ENCODE results near the gene NAALADL2.
"Not testable (repeated sequence)": the region's sequence is repeated elsewhere in the genome, so short reads cannot be mapped to it uniquely, and the experiment has no call there.

NAALADL2 gene

DNA sequence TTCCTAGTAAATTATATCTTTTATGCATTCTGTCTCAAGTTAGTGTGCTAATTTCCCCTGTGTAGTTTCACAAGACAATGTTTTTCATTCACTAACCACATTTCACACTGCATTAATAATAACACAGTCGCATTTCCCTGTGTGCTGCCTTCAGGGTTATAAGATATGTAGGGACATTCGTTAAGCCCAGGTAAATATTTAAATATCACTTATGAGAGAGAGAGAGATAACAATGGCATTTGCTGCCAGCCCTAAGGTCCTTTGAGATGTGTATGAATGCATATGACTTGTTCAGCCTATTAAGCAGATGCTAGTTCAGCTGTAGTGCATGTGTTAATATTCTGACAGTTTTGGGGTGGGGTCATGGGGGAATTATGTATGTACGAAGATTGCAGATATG lies 876.7 kb downstream of the NAALADL2 start:
- no peak for DNase-seq

DNA sequence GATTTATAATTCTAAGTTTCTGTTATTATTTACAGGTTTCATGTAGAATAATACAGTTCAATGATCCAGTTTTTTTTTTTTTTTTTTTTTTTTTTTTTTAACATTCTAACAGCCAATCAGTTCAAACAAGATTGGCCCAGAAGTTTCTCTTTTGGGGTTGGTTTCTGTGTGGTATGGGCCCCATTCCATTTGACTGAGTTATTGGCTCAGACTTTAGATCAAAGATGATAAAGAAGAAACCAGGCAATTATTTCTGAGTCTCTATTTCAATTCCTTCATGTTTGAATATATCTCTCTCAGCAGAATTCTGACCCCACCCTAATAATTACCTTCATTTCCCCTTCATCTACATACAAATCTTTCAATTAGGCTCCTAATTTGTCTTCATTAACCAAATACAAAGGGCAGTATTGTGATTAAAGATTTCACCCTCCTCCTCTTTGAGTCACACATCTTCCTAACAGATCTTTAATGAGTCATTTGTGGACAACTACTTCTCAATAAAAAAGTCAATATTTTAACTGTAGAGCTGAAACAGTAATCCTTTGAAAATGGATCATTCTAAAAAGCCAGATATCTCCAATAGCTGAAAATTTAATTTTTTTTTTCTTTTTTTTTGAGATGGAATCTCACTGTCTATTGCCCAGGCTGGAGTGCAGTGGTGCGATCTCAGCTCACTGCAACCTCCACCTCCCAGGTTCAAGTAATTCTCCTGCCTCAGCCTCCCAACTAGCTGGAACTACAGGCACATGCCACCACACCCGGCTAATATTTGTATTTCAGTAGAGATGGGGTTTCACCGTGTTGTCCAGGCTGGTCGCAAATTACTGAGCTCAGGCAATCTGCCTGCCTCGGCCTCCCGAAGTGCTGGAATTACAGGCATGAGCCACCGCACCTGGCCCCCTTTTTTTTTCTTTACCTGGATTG lies 878.8 kb downstream of the NAALADL2 start:
- no peak for DNase-seq

DNA sequence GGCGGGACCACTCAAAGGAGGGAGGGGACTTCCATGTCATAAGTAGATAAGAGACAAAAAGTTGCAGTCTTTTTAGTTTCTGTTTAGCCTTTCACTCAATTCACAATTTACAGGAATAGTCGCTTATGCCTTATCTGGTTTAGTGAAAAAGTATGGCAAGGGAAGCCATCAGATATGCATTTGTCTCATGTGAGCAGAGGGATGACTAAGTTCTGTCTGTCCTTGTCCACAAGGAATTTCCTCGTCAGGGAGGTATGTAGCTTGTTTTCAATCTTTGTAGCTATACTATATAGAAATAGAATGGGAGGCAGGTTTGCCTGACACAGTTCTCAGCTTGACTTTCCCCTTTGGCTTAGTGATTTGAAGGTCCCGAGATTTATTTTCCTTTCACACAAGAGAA lies 882.8 kb downstream of the NAALADL2 start:
- DNase-seq = no peak

DNA sequence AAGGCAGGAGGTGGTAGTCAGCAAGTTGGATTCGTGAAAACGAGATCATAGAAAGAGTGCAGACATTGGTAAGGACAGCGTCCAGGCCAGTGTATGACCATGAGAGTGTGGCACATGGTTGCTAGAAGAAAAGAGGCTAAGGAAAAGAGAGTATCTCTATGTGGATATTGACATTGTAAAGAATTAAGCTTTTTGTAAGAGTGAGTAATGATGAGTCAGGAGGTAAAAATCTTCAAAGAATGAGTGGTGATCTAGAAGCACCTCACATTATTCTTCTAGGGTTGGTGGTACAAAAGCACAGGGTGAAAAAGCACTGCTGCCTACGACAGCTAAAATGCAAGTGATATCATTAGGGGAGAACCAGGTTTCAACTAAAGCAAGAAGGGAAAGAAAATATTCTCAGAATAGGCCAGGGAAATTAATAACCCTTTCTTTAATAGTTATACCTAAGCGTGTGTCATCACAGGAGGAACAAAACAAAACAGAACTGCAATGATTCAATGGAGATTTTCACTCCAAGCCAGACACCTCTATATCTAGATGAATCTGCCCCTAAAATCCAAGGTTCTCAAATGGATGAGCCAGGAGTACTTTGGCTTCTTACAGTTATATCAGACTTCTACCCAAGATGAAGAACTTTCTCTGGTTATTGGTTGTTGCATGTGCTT lies 884.7 kb downstream of the NAALADL2 start:
- no peak for DNase-seq

DNA sequence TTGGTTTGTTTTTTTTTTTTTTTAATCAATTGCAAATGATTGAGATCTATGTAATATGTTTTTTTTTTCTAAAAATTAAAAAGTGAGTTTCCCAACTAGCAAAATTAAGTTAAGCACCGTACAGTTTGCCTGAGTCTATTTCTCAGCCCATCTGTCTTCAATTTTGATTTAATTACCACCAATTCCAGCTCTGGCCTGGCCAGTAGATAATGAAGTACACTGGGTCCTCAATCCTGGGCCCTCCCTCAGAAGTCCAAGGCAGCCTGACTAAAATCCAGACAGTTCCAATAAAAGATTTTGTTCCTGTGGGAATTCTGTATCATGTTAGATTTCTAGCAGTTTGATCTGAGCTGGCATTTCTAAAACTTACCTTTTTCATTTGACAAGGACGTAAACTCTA lies 887.2 kb downstream of the NAALADL2 start:
- DNase-seq = no peak

DNA sequence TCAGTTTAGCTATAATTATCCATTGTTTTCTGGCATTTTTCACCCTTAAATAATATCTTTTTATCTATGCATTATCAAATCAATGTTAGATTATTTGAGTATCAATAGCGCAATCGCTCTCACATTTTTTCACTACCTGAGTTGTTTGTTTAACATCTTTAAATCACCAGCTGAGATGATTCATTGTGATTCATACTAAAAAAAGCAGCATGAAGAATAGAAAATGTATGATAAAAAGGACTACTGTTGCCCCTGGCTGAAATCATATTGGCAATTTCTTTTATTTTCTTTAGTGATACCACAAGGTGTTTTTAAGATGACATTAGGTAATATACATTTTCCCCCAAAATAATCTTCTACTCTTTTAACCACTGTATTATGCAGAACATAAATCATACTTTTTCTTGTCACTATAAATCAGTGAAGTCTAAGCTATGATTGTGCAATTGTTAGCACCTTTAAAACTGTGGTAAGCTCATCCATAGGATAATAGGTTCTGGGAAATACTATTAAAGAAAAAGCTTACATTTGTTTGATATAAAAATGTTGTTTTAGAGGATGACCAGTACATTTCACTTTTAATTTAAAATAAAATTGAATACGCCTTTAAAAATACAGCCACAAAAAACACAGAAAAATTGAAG lies 889.1 kb downstream of the NAALADL2 start:
- DNase-seq = no peak

DNA sequence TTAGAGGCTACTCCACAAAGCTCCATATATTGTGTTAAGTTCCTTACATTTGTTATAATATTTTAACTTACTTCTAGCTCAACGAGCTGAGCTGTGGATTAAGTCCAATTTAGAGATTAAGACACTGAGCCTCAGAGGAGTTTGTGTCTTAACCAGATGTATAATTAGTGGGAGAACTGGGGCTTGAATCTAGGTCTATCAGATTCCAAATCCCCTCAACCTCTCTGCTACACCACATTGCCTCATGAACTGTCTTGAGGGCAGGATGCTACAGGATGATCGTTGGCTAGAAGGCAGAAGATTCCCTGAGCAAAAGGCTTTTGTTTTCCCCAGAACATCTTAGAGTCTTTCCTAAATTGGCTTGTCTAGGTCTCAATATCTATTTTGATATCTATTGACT lies 890.8 kb downstream of the NAALADL2 start:
- no peak for DNase-seq

DNA sequence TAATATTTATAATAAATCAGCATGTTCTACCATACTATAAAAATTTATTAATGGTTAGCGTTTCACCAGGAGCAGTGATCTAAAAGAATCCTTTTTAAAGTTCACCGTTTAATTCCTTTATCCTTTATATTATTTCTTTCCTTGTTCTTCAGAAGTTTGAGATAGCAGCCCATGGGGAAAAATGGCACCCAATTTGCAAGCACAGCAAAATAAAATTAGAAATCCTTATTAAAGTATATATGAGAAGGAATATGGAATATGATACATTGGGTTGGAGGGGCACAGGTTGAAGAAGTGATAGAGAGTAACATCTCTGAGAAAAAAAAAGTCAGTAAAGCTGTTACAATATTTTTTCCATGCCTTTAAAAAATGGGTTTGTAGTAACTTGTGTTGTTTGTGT lies 892.0 kb downstream of the NAALADL2 start:
- DNase-seq = no peak

DNA sequence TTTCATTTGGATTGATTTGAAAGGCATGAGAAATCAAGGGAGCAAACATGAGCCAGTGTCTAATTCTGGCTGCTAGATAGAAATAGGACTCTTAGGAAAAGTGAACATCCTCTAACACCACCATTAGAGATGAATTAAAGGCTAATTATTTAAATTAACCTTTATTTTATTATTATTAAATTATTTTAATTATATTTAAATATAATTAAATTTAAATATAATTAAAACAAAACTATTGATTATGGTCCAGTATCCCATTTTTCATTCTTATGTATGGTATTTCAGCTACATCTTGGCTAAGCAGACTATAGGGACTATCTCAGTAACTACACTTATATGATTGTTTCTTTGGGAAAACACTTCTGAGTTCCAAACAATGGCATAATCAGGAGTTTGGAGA lies 904.8 kb downstream of the NAALADL2 start:
- DNase-seq = no peak

DNA sequence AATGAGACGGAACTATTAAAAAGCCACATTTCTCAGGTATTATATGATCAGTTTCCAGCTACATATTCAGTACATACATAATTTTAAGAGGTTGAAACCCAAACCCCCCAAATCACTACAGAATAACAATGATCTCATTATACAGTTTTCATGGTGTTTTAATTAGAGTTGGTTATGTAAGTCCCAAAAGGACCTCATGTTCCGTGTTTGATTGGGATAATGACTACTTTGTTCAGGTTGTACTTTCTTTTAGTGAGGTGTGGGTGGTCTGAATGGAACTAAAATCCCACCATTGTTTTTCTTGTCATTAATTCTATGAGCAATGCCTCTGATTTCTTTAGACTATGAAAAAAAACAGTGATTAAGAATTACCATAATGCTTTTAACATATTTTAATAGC lies 905.6 kb downstream of the NAALADL2 start:
- no peak for DNase-seq

DNA sequence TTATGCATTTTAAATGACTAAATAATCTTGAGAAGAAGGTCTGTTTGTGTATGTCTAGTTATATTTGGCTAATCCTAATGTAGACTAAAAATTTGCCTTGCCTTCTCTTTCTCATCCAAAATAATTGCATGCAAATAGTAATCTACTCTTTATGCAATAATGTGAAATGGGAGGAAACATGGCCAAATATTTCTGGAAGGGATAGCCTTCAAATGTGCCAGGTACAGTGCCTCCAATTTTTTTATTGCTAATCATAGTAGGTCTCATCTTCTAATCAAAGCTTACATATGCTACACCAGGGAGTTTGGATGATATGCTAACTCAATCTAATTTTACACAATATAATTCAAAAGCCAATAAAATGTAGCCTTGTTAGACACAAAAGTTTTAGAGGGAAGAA lies 911.3 kb downstream of the NAALADL2 start:
- no peak for DNase-seq

DNA sequence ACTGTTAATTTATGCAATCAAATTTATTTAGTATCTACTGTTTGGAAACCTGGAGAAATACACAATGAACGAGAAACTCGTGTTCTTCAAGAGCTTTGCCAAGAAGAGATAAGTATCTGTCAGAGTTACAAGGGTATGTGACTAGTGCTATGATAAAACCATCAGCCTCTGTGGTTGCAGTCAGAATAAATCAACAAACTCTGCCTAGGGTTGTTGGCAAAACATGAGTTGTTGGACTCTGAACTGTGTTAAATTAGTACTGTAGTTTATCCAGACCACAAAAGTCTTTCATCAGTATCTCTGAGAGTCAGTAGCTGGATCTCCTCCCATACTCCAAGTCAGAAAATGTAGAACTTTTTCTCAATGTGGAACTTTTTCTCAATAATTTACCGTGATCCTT lies 918.4 kb downstream of the NAALADL2 start:
- no peak for DNase-seq

DNA sequence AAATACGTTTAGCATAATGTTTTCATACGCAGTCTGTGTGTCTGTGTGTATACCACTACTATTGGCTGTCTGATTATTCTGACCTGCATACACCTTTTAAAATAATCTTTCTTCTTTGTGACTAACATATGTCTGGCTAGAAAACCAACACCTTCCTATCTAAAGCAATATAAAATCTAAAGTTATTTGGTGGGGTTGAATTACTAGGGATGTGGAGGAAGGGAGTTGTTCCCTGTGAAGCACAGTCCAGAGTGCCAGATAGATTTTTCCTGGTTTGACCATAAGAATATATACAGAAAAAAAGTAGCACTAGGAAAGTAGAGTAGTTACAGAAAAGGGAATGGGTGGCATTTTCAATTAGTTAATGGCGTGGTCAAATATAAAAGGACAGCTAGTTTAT lies 918.8 kb downstream of the NAALADL2 start:
- no peak for DNase-seq

DNA sequence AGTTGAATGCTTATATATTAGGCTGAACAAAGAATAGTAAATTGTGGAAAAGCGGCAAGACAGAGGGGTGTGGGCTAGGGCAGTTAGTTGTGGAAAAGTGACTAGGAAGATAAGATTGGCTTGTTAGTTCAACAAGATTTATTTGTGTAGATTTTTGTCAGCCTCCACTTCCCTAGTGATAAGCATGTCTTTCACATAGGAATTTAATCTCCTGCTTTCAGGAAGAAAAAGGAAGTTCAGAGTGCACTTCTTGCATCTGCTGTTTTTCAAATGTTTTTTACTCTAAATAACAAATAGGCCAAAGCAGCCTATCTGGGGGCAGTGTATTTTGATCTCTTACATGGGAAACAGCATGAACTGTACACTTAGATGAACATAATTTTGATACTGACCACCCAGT lies 919.9 kb downstream of the NAALADL2 start:
- no peak for DNase-seq

DNA sequence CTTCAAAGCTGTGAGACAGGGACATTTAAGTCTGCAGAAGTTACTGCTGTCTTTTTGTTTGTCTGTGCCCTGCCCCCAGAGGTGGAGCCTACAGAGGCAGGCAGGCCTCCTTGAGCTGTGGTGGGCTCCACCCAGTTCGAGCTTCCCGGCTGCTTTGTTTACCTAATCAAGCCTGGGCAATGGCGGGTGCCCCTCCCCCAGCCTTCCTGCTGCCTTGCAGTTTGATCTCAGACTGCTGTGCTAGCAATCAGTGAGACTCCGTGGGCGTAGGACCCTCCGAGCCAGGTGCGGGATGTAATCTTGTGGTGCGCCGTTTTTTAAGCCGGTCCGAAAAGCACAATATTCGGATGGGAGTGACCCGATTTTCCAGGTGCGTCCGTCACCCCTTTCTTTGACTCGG lies 928.0 kb downstream of the NAALADL2 start:
- not testable (repeated sequence) for DNase-seq

DNA sequence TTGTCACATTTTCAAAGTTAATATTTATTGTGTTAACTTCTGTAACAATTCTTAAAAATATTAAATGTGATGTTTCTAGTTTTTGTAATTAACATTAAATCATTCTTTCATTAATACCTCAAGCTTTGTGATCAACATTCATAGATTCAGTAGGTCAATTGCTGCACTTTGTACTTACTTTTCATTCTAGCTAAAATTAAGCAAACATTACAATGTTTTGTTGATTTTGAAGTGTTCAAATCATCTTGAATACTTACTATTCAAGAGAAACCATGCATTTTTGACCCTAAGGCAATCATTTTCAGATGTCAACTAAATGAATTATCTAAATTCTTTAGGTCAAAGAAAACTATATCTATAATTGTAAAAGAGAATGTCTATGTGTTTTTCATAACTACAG lies 933.1 kb downstream of the NAALADL2 start:
- DNase-seq = no peak

DNA sequence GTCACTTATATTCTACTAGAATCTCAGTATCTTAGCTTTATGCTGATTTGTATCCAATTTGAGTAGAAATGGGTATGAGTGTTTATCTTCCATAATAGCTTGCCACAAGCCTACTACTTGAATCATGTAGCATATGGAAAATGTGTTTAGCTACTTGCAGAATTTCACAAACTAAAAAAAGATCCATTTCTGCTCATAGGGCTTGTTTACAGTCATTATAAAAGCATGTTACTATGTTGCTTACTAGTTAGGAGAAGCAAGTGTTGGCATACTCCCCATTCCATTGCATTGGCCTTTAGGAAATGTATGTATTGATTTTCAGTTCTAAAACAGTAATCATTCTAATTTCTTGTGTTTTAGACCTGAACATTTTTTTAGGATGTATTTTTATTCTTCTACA lies 939.2 kb downstream of the NAALADL2 start:
- no peak for DNase-seq

DNA sequence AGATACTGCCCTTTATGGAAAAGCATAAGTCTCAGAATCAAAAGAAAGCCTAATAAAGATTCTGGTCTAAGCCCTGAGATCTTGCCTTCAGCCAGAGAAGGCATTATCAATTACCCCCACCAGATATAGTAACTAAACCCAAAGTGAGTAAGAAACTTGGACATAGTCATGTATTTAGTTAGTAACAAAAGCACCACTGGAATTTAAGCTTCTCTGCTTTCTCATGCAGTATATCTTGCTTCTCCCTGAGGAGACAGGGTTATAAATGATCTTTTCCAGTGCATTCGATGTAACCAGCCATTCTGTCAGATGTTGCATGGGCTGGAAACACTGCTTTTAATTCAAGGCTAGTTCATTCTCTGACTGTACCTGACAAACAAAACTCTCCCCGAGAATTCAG lies 946.7 kb downstream of the NAALADL2 start:
- DNase-seq = no peak

DNA sequence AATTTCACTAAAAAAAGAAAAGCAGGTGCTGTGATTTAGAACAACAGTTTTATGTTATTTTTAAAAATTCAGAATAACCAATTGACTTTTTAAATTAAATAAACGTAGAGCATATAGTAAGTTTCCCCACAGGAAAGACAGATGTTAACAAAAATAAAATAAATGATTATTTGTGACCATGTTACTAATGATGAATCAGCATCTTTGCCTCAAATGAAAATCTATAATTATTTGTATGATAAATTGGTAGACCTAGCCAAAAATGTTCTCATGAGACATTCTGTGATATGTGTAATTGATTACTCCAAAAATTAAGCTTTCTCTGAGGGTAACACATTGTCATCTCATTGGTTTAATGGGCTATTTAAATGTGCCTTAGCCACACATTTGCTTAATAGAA lies 948.0 kb downstream of the NAALADL2 start:
- DNase-seq = no peak

DNA sequence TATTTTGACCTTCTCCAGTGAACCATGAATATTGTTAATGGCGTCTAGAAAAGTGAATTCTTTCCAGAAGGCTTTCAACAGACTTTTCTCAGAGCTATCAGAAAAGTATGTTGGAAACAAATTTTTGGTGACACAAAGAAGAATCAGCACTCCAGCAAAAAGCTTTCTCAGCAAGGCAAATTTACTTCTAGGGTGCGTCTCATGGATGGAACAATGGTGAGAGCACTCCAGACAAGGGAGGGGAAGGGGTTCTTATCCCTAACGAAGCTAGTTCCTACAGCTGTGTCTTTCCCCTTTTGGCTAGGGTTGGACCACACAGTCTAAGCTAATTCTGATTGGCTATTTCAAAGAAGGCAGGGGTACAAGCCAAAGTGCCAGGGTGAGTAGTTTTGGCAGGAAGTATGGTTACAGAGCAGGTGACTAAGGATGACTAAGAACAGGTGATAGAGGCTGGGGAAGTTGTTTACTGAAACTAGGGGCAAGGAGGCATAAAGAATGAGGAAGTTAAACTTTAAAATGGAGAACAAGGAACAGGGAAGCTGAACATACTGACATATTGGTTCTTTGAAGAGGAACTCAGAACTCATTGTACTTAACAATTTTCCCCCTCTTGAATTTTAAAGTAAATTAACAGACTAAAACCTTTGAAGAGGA lies 959.8 kb downstream of the NAALADL2 start:
- peak; percentile 14 for DNase-seq

DNA sequence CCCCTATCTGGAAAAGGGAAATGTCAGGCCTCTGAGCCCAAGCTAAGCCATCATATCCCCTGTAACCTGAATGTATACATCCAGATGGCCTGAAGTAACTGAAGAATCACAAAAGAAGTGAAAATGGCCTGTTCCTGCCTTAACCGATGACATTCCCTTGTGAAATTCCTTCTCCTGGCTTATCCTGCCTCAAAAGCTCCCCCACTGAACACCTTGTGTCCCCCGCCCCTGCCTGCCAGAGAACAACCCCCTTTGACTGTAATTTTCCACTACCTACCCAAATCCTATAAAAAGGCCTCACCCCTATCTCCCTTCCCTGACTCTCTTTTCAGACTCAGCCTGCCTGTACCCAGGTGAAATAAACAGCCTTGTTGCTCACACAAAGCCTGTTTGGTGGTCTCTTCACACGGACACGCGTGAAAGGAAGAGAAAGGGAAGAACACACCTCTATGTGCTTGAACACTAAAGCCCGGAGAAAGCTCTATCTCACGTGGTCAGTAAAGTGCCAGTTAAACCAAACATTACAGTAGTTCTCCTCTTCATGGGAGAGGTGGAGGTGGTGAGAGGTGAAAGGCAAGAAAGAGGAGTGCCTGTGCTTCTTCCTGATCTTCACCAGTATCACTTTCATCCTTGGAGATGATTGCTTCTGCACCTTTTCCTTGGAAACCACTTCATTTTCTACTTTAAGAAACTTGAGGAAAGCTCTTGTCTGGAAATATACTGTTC lies 963.8 kb downstream of the NAALADL2 start:
- DNase-seq = not testable (repeated sequence)

DNA sequence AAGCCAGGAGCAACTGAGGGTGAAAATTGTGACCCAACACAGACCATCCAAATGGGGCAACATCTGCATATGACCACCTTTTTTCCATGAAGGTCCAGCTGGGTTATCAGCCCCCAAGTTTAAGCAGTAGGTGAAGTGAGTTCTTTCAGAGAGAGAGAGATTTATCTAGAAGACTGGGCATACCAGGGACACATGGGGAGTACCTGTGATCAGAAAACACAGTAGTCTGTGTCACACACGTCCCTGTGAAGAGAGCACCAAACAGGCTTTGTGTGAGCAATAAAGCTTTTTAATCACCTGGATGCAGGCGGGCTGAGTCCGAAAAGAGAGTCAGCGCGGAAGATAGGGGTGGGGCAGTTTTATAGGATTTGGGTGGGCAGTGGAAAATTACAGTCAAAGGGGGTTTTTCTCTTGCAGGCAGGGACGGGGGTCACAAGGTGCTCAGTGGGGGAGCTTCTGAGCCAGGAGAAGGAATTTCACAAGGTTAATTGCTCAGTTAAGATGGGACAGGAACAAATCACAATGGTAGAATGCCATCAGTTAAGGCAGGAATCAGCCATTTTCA lies 966.0 kb downstream of the NAALADL2 start:
- not testable (repeated sequence) for DNase-seq
